GM23338 (cell line): ENCODE results near the gene FAM221A. TPM values are rescaled to one million over a fixed set of nuclear protein-coding genes. Genes with fewer than 3 reads are reported as not detected.

Experiments
- ATAC-seq: fragments of 200-7000 bp; cut with Tn5 transposase; 3 replicates; pipeline ENCODE4 v1.9.1; 2020
- DNase-seq: peaks from one replicate; pipeline ENCODE4 v3.0.0-alpha.2; 2015; ENCODE audit warnings: low spot score
- H2AFZ ChIP-seq: fragments of 200-600 bp; sonication (generic); 2 replicates; pipeline ENCODE4 v1.8.0; 2016; ENCODE audit warnings: antibody characterized with exemption, mild to moderate bottlenecking, moderate library complexity
- H3F3A ChIP-seq: fragments of 200-600 bp; sonication (generic); replicated peaks from 2 replicates; pipeline ENCODE4 v1.8.0; 2017; ENCODE audit warnings: antibody characterized with exemption, mixed run types, low read depth
- H3K27ac ChIP-seq: fragments of 200-600 bp; sonication (generic); 2 replicates; pipeline ENCODE4 v1.6.1; 2016; ENCODE audit warnings: low read depth
- H3K27me3 ChIP-seq: fragments of 200-600 bp; sonication (generic); 2 replicates; pipeline ENCODE4 v1.8.0; 2016; ENCODE audit warnings: mild to moderate bottlenecking, mixed run types, moderate library complexity; ENCODE audit not compliant: insufficient read depth
- H3K36me3 ChIP-seq: fragments of 200-600 bp; sonication (generic); 2 replicates; pipeline ENCODE4 v1.8.0; 2016; ENCODE audit warnings: mild to moderate bottlenecking; ENCODE audit not compliant: insufficient read depth
- H3K4me1 ChIP-seq: fragments of 200-600 bp; sonication (generic); 2 replicates; pipeline ENCODE4 v1.8.0; 2016; ENCODE audit warnings: mild to moderate bottlenecking, moderate library complexity; ENCODE audit not compliant: insufficient read depth
- H3K4me2 ChIP-seq: fragments of 200-600 bp; sonication (generic); 2 replicates; pipeline ENCODE4 v1.7.1; 2017; ENCODE audit warnings: mixed run types
- H3K4me3 ChIP-seq: fragments of 200-600 bp; sonication (generic); 2 replicates; pipeline ENCODE4 v1.6.1; 2016; ENCODE audit warnings: mixed run types
- H3K79me2 ChIP-seq: fragments of 200-600 bp; sonication (generic); replicated peaks from 2 replicates; pipeline ENCODE4 v1.8.0; 2017; ENCODE audit warnings: mild to moderate bottlenecking; ENCODE audit not compliant: insufficient read depth
- H3K9me2 ChIP-seq: fragments of 200-600 bp; sonication (generic); 2 replicates; pipeline ENCODE4 v1.8.0; 2017; ENCODE audit not compliant: insufficient read depth
- H4K20me1 ChIP-seq: fragments of 200-600 bp; sonication (generic); replicated peaks from 2 replicates; pipeline ENCODE4 v1.8.0; 2017; ENCODE audit warnings: mild to moderate bottlenecking; ENCODE audit not compliant: insufficient read depth
- H3K27ac Mint-ChIP-seq: 2 replicates; pipeline ENCODE4 v1.8.0; 2020; ENCODE audit warnings: inconsistent platforms, mild to moderate bottlenecking, moderate library complexity, mixed read lengths
- H3K27me3 Mint-ChIP-seq: 3 replicates; pipeline ENCODE4 v1.8.0; 2022; ENCODE audit warnings: low read depth, mild to moderate bottlenecking, moderate library complexity, mixed read lengths, inconsistent platforms; ENCODE audit not compliant: insufficient read depth, poor library complexity
- H3K36me3 Mint-ChIP-seq: 3 replicates; pipeline ENCODE4 v1.8.0; 2021; ENCODE audit warnings: low read depth, mild to moderate bottlenecking, inconsistent platforms, moderate library complexity, mixed read lengths
- H3K4me1 Mint-ChIP-seq: 3 replicates; pipeline ENCODE4 v1.8.0; 2020; ENCODE audit warnings: mild to moderate bottlenecking, inconsistent platforms, mixed read lengths
- H3K4me3 Mint-ChIP-seq: 3 replicates; pipeline ENCODE4 v1.8.0; 2021; ENCODE audit warnings: moderate library complexity, mild to moderate bottlenecking, inconsistent platforms, mixed read lengths
- H3K9me3 Mint-ChIP-seq: 3 replicates; pipeline ENCODE4 v1.8.0; 2020; ENCODE audit warnings: moderate library complexity, mild to moderate bottlenecking, inconsistent platforms, mixed read lengths
- CREB1 ChIP-seq: fragments of 250-450 bp; sonication (Bioruptor Pico); IDR thresholded peaks from 2 replicates; pipeline ENCODE4 v1.5.0; 2020; ENCODE audit warnings: low read depth, mild to moderate bottlenecking, moderate library complexity
- CTCF ChIP-seq, 2 experiments: fragments of 200-600 bp in 1 of 2; sonication (generic) in 1 of 2; conservative IDR thresholded peaks; 2 replicates each; pipeline versions ENCODE4 v1.5.1 to v1.6.1; 2016 to 2017; ENCODE audit warnings: antibody characterized with exemption in 2 of 2, low read depth in 2 of 2, mild to moderate bottlenecking in 2 of 2, moderate library complexity in 1 of 2
- ETS1 ChIP-seq: IDR thresholded peaks from 2 replicates; pipeline ENCODE4 v1.6.1; 2016; ENCODE audit warnings: antibody characterized with exemption
- EZH2 ChIP-seq: fragments of 200-600 bp; sonication (generic); IDR thresholded peaks from one replicate; pipeline ENCODE4 v1.8.0; 2017; ENCODE audit warnings: antibody characterized with exemption, mild to moderate bottlenecking, low read depth; ENCODE audit not compliant: unreplicated experiment
- EZH2phosphoT487 ChIP-seq: fragments of 200-600 bp; sonication (generic); IDR thresholded peaks from one replicate; pipeline ENCODE4 v1.8.1; 2018; ENCODE audit warnings: antibody characterized with exemption; ENCODE audit not compliant: unreplicated experiment
- POLR2AphosphoS5 ChIP-seq: IDR thresholded peaks from 2 replicates; pipeline ENCODE4 v1.6.1; 2016; ENCODE audit warnings: antibody characterized with exemption, low read depth
- STAT1 ChIP-seq: IDR thresholded peaks from one replicate; pipeline ENCODE4 v1.6.1; 2016; ENCODE audit warnings: antibody characterized with exemption; ENCODE audit not compliant: unreplicated experiment
- ZNF114 ChIP-seq: fragments of 250-450 bp; sonication (Bioruptor Pico); IDR thresholded peaks from 2 replicates; pipeline ENCODE4 v1.5.0; 2020; ENCODE audit warnings: mild to moderate bottlenecking, moderate library complexity
- ZNF462 ChIP-seq: fragments of 250-450 bp; sonication (Bioruptor Pico); IDR thresholded peaks from 2 replicates; pipeline ENCODE4 v1.5.0; 2020; ENCODE audit warnings: mild to moderate bottlenecking, moderate library complexity
- polyA plus RNA-seq: library from polyadenylated mRNA; unstranded; fragments of >200 nt; fragmentation: Nextera tagmentation; extraction: Ambion mirVana; gene quantifications from 2 replicates; pipeline ENCODE4 v1.2.1, GENCODE V29; 2016
- total RNA-seq: library from RNA; depleted of rRNA; stranded (reverse); fragments of >200 nt; shearing (Covaris generic); gene quantifications from 2 replicates; pipeline ENCODE4 v1.2.3, GENCODE V29; 2014

The FAM221A gene
- total and polyA plus RNA-seq, 2 experiments from 2014 or later: 31.4 to 35.7 TPM

GRCh38 chr7:23645822-23646221 is 34.2 kb upstream of the FAM221A start (continued):
- no peak for TF ChIP-seq EZH2phosphoT487

- Histone ChIP-seq H3K27ac (no peak overlapping the region), H3K9me2 (no peaks in the 10 kb centered on the region), H3F3A (no peaks in the 10 kb centered on the region), H4K20me1 (no peaks in the 10 kb centered on the region), H2AFZ (no peak overlapping the region), H3K4me3 (no peak overlapping the region), H3K4me1 (no peaks in the 10 kb centered on the region), H3K79me2 (no peaks in the 10 kb centered on the region), H3K27me3 (no peaks in the 10 kb centered on the region), H3K36me3 (peaks cover 12% of the 10 kb centered on the region), H3K4me2 (no peak overlapping the region)
- no peak overlapping the region for H3K4me3 Mint-ChIP-seq
- no peak overlapping the region for H3K27ac Mint-ChIP-seq
- DNase-seq (peak; percentile 15), ATAC-seq (no peak)
- H3K9me3 Mint-ChIP-seq: peaks cover 35% of the 10 kb centered on the region
- H3K36me3 Mint-ChIP-seq: peaks cover 25% of the 10 kb centered on the region
- peaks cover 10% of the 10 kb centered on the region for H3K27me3 Mint-ChIP-seq
- TF ChIP-seq ETS1 (no peak), ZNF462 (CRISPR knock-in tag) (no peak), POLR2AphosphoS5 (no peak), EZH2phosphoT487 (no peak), EZH2 (no peak), CREB1 (CRISPR knock-in tag) (no peak), CTCF (conservative IDR thresholded peaks at IDR 0.05; ENCODE audit: low read depth in 2 of 2) (no peak), STAT1 (no peak), ZNF114 (CRISPR knock-in tag) (no peak)
- H3K4me1 Mint-ChIP-seq: no peaks in the 10 kb centered on the region
Measured at GRCh38 chr7:23653942-23654341, 26.1 kb upstream of the FAM221A start.
